D341Med (cell line): ENCODE results near the gene MYO18A.
A peak's percentile ranks its signal among the peaks of the same experiment; 100 is the strongest.

Experiments
- DNase-seq: peaks from one replicate; pipeline ENCODE4 v3.0.0; 2012; ENCODE audit warnings: low spot score

MYO18A gene

GRCh38 chr17:29048440-29049368, 131.5 kb downstream of the MYO18A start:
- DNase-seq = peak; percentile 82

GRCh38 chr17:29046473-29046839, 133.7 kb downstream of the MYO18A start:
- DNase-seq = no peak

GRCh38 chr17:29045734-29046472, 134.3 kb downstream of the MYO18A start:
- DNase-seq = no peak

GRCh38 chr17:29045026-29045425, 135.2 kb downstream of the MYO18A start:
- DNase-seq = no peak

- DNase-seq = no peak
These were observed 136.6 kb downstream of the MYO18A start for GRCh38 chr17:29043539-29044145.

GRCh38 chr17:29042679-29043538, 137.3 kb downstream of the MYO18A start, which contains the start of gene PIPOX:
TSS of gene PIPOX (plus strand) at chr17:29043141. CDS start at chr17:29043226, 85 bp downstream.
- DNase-seq = peak; percentile 81

GRCh38 chr17:29042026-29042678, 138.0 kb downstream of the MYO18A start:
- no peak for DNase-seq

GRCh38 chr17:29041571-29041970, 138.6 kb downstream of the MYO18A start:
- no peak for DNase-seq

- no peak for DNase-seq
These were observed 139.1 kb downstream of the MYO18A start for GRCh38 chr17:29041091-29041490.

- DNase-seq = peak; percentile 71
These were observed 140.2 kb downstream of the MYO18A start for GRCh38 chr17:29039764-29040598.

GRCh38 chr17:29038085-29038795, 142.0 kb downstream of the MYO18A start:
- DNase-seq = peak; percentile 22

GRCh38 chr17:29037739-29038084, 142.5 kb downstream of the MYO18A start:
- no peak for DNase-seq

- DNase-seq = no peak
These were observed 143.6 kb downstream of the MYO18A start for GRCh38 chr17:29036584-29036983.

GRCh38 chr17:29034510-29034909, 145.7 kb downstream of the MYO18A start:
- DNase-seq = no peak

- no peak for DNase-seq
These were observed 147.4 kb downstream of the MYO18A start for GRCh38 chr17:29032857-29033197.

- no peak for DNase-seq
These were observed 148.0 kb downstream of the MYO18A start for GRCh38 chr17:29032013-29032856.

- no peak for DNase-seq
These were observed 148.7 kb downstream of the MYO18A start for GRCh38 chr17:29031488-29031887.

GRCh38 chr17:29024316-29024952, 155.8 kb downstream of the MYO18A start:
- no peak for DNase-seq
